ENCODE results near the gene SLC15A3. TPM values are rescaled to one million over a fixed set of nuclear protein-coding genes. Genes with fewer than 3 reads are reported as not detected.

The SLC15A3 gene
- total RNA-seq, 1 experiment from 2014 or later = 6.8 TPM

- no TSS peak for BruUV-seq (replicated peaks)
- CTCF ChIA-PET = no interaction called here
- intact Hi-C loops (cut with micrococcal nuclease; ENCODE audit: unreplicated experiment) = no loop called here
- no peak for DNase-seq
- no peaks in the 10 kb centered on the region for H3K27me3 Mint-ChIP-seq (ENCODE audit: unreplicated experiment)
- H3K4me3 Mint-ChIP-seq (ENCODE audit: low read depth, unreplicated experiment) = no peak overlapping the region
- peaks cover 13% of the 10 kb centered on the region for H3K4me1 Mint-ChIP-seq (ENCODE audit: low read depth, unreplicated experiment)
- TF ChIP-seq, protein P1, sequence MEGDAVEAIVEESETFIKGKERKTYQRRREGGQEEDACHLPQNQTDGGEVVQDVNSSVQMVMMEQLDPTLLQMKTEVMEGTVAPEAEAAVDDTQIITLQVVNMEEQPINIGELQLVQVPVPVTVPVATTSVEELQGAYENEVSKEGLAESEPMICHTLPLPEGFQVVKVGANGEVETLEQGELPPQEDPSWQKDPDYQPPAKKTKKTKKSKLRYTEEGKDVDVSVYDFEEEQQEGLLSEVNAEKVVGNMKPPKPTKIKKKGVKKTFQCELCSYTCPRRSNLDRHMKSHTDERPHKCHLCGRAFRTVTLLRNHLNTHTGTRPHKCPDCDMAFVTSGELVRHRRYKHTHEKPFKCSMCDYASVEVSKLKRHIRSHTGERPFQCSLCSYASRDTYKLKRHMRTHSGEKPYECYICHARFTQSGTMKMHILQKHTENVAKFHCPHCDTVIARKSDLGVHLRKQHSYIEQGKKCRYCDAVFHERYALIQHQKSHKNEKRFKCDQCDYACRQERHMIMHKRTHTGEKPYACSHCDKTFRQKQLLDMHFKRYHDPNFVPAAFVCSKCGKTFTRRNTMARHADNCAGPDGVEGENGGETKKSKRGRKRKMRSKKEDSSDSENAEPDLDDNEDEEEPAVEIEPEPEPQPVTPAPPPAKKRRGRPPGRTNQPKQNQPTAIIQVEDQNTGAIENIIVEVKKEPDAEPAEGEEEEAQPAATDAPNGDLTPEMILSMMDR (IDR thresholded peaks at IDR 0.05; ENCODE audit: unreplicated experiment) = no peak
- H3K27ac Mint-ChIP-seq (ENCODE audit: unreplicated experiment) = no peak overlapping the region
- H3K9me3 Mint-ChIP-seq (ENCODE audit: low read depth, unreplicated experiment) = no peaks in the 10 kb centered on the region
- H3K36me3 Mint-ChIP-seq (ENCODE audit: insufficient read depth, unreplicated experiment) = peaks cover 46% of the 10 kb centered on the region
Measured at GRCh38 chr11:60900673-60901404, 51.1 kb downstream of the SLC15A3 start.

DNA sequence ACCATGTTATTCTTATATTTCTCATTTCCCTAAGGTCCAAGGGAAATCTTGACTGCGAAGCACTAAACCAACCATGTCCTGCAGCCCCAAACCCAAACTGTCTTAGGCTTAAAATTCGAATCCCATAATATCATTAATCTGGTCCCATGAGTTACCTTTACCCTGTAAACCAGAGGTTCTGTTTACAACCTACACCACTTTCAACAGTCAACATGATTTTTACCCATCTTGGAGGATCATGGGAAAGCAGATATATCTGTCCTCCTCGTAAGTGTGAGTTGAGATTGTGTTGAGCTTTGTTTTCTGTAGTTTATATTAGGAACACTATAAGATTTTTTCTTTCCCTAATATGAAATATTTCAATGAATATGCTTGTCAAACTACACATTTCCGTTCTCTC, 52.0 kb downstream of the SLC15A3 start:
- DNase-seq = no peak
- Mint-ChIP-seq H3K36me3 (ENCODE audit: insufficient read depth, unreplicated experiment) (peaks cover 38% of the 10 kb centered on the region), H3K27ac (ENCODE audit: unreplicated experiment) (no peak overlapping the region), H3K27me3 (ENCODE audit: unreplicated experiment) (no peaks in the 10 kb centered on the region), H3K9me3 (ENCODE audit: low read depth, unreplicated experiment) (no peaks in the 10 kb centered on the region), H3K4me1 (ENCODE audit: low read depth, unreplicated experiment) (peaks cover 13% of the 10 kb centered on the region), H3K4me3 (ENCODE audit: low read depth, unreplicated experiment) (no peak overlapping the region)
- intact Hi-C loops (cut with micrococcal nuclease; ENCODE audit: unreplicated experiment) = loop anchor here (1.0 to 2.0 kb wide), 2 partner anchors 69 to 125 kb away; no protein-coding TSS in a partner anchor
- BruUV-seq (replicated peaks) = no TSS peak
- CTCF ChIA-PET = interaction anchor here (0.6 to 1.4 kb wide), 10 partner anchors 8 to 124 kb away, joined by 3 to 14 read pairs (median 3); no protein-coding TSS in a partner anchor
- TF ChIP-seq, protein P1 (IDR thresholded peaks at IDR 0.05; ENCODE audit: unreplicated experiment) = no peak

DNA sequence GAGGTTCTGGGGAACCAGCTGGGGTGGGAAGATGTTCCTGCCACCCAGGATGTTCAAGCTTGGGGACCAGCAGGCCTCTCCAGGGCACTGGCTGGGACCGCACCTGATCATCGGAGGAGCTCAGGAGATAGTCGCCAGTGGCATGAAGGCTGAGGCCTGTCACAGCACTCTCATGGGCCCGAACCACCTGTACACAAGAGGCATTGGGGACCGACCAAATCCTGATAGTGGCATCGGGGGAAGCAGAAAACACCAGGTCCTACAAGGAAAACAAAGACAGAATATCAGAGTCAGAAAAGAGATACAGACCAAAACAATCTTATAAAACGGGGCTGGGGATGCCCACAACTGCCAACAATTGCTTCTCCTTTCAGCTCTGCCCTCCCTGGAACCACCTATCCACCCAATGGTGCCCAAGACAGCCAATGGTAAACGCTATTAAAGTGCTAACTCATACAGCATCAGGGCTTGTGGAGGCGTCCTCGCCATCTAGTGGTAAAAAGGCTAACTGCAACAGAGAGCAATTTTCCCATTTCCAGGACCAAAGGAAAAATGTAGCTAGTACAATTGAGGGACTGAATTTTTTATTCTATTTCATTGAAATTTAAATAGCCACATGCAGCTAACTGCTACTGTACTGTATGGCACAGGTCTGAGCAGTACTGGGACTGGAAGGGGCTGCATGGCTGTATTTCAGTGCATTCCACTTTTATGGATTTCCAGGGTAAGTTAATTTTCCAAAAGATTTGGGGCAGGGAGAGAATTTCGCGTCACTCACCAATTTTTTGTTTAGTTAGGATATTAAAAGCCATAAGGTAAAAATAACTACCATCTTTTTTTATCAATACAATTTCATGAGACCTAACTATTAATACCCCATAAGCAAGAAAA, 52.7 kb downstream of the SLC15A3 start:
- peak; percentile 58 for DNase-seq
- H3K4me1 Mint-ChIP-seq (ENCODE audit: low read depth, unreplicated experiment) = peaks cover 9% of the 10 kb centered on the region
- no TSS peak for BruUV-seq (replicated peaks)
- peaks cover 35% of the 10 kb centered on the region for H3K36me3 Mint-ChIP-seq (ENCODE audit: insufficient read depth, unreplicated experiment)
- no peak overlapping the region for H3K4me3 Mint-ChIP-seq (ENCODE audit: low read depth, unreplicated experiment)
- no peak overlapping the region for H3K27ac Mint-ChIP-seq (ENCODE audit: unreplicated experiment)
- TF ChIP-seq, protein P1 (IDR thresholded peaks at IDR 0.05; ENCODE audit: unreplicated experiment) = peak; percentile 72
- H3K9me3 Mint-ChIP-seq (ENCODE audit: low read depth, unreplicated experiment) = no peaks in the 10 kb centered on the region
- CTCF ChIA-PET = interaction anchor here (0.6 to 1.4 kb wide), 10 partner anchors 8 to 123 kb away, joined by 3 to 14 read pairs (median 3); no protein-coding TSS in a partner anchor
- H3K27me3 Mint-ChIP-seq (ENCODE audit: unreplicated experiment) = no peaks in the 10 kb centered on the region
- intact Hi-C loops (cut with micrococcal nuclease; ENCODE audit: unreplicated experiment) = loop anchor here (1.0 to 2.0 kb wide), 2 partner anchors 68 to 124 kb away; no protein-coding TSS in a partner anchor

GRCh38 chr11:60897496-60897895, 54.5 kb downstream of the SLC15A3 start:
- Mint-ChIP-seq H3K4me1 (ENCODE audit: low read depth, unreplicated experiment) (no peaks in the 10 kb centered on the region), H3K4me3 (ENCODE audit: low read depth, unreplicated experiment) (no peak overlapping the region), H3K27me3 (ENCODE audit: unreplicated experiment) (no peaks in the 10 kb centered on the region), H3K36me3 (ENCODE audit: insufficient read depth, unreplicated experiment) (peaks cover 35% of the 10 kb centered on the region), H3K27ac (ENCODE audit: unreplicated experiment) (no peak overlapping the region), H3K9me3 (ENCODE audit: low read depth, unreplicated experiment) (no peaks in the 10 kb centered on the region)
- DNase-seq = no peak
- CTCF ChIA-PET = no interaction called here
- intact Hi-C loops (cut with micrococcal nuclease; ENCODE audit: unreplicated experiment) = no loop called here
- TF ChIP-seq, protein P1 (IDR thresholded peaks at IDR 0.05; ENCODE audit: unreplicated experiment) = no peak
- no TSS peak for BruUV-seq (replicated peaks)

Measured in Calu3 (cell line).